ENCODE measurements around the gene SFMBT1. TPM values are rescaled to one million over a fixed set of nuclear protein-coding genes. Genes with fewer than 3 reads are reported as not detected.

The SFMBT1 gene
- polyA plus RNA-seq, 1 experiment = 2.0 TPM

DNA sequence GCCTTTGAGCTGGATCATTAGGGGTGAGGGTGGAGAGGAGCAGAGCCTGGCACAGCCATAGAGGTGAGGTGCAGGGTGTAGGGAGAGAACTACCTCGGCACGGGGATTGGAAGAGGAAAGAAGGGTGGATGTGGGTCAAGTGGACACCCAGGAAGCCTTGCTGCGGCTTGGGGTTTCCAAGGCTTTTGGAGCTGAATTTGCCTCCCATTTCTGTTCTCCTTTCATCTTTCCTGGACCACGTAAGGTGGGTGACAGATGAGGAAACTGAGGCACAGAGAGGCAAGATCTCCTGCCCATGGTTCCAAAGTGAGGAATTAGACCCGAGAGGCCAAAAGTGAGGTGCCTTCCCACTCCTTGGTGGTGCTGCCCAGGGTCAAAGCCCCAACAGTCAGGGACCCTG, 35.4 kb upstream of the SFMBT1 start:
- ChIA-PET POLR2A (no interaction called here), CTCF (interaction anchor here (1.4 to 2.0 kb wide), 2 partner anchors 8 to 9 kb away, joined by 3 to 7 read pairs; no protein-coding TSS in a partner anchor)
- Histone ChIP-seq H3K27me3 (ENCODE audit: control insufficient read depth, insufficient read depth, low read length) (no peaks in the 10 kb centered on the region), H3K27ac (ENCODE audit: low read depth, low read length) (no peak overlapping the region), H3K4me3 (ENCODE audit: low read depth, low read length) (no peak overlapping the region), H3K9me3 (ENCODE audit: control insufficient read depth, insufficient read depth, low read length) (no peaks in the 10 kb centered on the region; the same call in 1 of the 2 replicates)
- TF ChIP-seq, protein P1, sequence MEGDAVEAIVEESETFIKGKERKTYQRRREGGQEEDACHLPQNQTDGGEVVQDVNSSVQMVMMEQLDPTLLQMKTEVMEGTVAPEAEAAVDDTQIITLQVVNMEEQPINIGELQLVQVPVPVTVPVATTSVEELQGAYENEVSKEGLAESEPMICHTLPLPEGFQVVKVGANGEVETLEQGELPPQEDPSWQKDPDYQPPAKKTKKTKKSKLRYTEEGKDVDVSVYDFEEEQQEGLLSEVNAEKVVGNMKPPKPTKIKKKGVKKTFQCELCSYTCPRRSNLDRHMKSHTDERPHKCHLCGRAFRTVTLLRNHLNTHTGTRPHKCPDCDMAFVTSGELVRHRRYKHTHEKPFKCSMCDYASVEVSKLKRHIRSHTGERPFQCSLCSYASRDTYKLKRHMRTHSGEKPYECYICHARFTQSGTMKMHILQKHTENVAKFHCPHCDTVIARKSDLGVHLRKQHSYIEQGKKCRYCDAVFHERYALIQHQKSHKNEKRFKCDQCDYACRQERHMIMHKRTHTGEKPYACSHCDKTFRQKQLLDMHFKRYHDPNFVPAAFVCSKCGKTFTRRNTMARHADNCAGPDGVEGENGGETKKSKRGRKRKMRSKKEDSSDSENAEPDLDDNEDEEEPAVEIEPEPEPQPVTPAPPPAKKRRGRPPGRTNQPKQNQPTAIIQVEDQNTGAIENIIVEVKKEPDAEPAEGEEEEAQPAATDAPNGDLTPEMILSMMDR (IDR thresholded peaks at IDR 0.05; ENCODE audit: low read depth, low read length) = no peak
- no peak for DNase-seq (ENCODE audit: low read depth, low spot score)

DNA sequence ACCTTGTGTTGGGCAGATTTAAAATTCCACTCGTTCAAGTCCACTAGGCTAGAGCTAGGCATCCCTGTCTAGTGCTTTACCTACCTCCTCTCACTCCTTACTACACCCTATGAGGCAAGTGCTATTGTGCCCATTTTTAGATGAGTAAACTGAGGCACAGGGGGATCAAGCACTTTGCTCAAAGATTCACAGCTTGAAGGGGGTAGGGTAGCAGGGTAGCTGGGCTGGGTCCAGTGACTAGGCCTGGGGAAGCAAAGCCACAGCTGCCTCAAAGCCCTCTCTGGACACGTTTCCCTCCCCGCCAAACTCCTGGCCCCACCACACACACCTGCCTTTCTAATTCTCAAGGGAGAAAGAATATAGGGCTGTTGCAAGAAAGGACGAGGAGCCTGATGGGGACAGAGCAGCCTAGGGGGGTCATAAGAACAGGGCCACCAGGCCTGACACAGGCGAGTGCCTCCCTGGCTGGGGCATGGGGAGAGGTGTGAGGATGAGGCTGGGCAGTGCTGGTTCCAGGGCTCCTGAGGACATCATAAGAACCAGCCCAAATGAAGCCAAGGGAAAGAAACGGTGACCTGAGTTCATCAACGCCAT, 34.8 kb upstream of the SFMBT1 start:
- H3K27me3 ChIP-seq (ENCODE audit: control insufficient read depth, insufficient read depth, low read length) = no peaks in the 10 kb centered on the region
- CTCF ChIA-PET = interaction anchor here (2.0 kb wide), 1 partner anchor 8 kb away, joined by 7 read pairs; no protein-coding TSS in a partner anchor
- H3K9me3 ChIP-seq (ENCODE audit: control insufficient read depth, insufficient read depth, low read length) = no peaks in the 10 kb centered on the region; the same call in 1 of the 2 replicates
- no peak overlapping the region for H3K4me3 ChIP-seq (ENCODE audit: low read depth, low read length)
- POLR2A ChIA-PET = no interaction called here
- no peak overlapping the region for H3K27ac ChIP-seq (ENCODE audit: low read depth, low read length)
- TF ChIP-seq, protein P1 (IDR thresholded peaks at IDR 0.05; ENCODE audit: low read depth, low read length) = no peak
- no peak for DNase-seq (ENCODE audit: low read depth, low spot score)

DNA sequence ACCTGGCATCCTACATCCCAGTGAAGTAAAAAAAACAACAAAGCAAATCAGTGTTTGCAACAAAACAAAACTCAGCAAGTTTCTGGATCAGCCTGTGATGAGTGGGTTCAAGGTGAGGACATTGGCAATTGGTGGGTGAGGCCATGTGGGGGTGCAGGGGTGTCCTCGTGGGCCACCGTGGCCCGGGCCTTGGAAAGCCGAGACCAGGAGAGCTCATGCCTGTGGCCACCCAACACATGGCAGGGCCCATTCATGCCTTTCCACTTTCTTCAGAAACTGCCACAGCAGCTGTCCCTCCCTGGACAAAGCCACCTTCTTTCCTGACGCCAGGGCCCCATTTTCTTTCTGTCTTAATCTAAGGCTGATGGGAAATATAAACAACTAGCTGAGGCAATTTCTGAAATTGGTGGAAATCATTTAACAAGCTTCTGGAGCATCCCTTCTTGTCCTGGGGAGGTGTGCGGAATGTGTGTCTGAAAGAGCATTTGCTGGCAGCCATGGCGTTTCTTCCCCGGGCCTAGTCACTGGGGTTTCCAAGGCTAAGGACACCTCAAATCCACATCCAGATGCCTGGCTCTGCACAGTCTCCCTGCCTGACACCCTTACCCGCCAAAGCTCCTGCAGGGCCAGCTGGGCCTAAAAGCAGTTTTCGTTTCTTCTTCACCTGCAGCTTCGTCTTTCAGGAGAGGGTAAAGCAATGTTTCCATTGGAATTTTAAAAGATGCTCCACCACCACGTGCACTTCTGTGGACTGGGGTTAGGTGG, 34.1 kb upstream of the SFMBT1 start:
- Histone ChIP-seq H3K27me3 (ENCODE audit: control insufficient read depth, insufficient read depth, low read length) (no peaks in the 10 kb centered on the region), H3K4me3 (ENCODE audit: low read depth, low read length) (no peak overlapping the region), H3K9me3 (ENCODE audit: control insufficient read depth, insufficient read depth, low read length) (no peaks in the 10 kb centered on the region; the same call in 1 of the 2 replicates), H3K27ac (ENCODE audit: low read depth, low read length) (no peak overlapping the region)
- DNase-seq (ENCODE audit: low read depth, low spot score) = no peak
- TF ChIP-seq, protein P1 (IDR thresholded peaks at IDR 0.05; ENCODE audit: low read depth, low read length) = no peak
- ChIA-PET POLR2A (no interaction called here), CTCF (interaction anchor here (1.1 to 2.0 kb wide), 2 partner anchors 8 to 30 kb away, joined by 4 to 7 read pairs; no protein-coding TSS in a partner anchor)

DNA sequence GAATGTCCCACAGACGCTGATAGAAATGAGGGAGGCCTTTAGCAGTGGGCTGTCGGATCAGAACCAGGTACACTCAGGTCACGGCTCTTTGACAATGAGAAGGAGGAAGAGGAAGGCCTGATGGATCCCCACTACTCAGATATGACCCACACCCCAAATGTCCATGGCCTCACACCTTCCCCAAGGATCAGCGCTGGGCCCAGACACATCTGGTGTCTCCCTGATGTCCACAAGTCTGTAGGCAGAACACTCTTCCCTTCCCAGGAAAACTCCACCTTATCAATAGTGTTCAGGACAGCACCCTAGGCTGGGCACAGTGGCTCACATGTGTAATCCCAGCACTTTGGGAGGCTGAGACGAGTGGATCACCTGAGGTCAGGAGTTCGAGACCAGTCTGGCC, 33.3 kb upstream of the SFMBT1 start:
- no peaks in the 10 kb centered on the region for H3K27me3 ChIP-seq (ENCODE audit: control insufficient read depth, insufficient read depth, low read length)
- no peak for DNase-seq (ENCODE audit: low read depth, low spot score)
- TF ChIP-seq, protein P1 (IDR thresholded peaks at IDR 0.05; ENCODE audit: low read depth, low read length) = no peak
- ChIA-PET CTCF (interaction anchor here (1.1 kb wide), 1 partner anchor 31 kb away, joined by 4 read pairs; no protein-coding TSS in a partner anchor), POLR2A (no interaction called here)
- no peak overlapping the region for H3K4me3 ChIP-seq (ENCODE audit: low read depth, low read length)
- H3K9me3 ChIP-seq (ENCODE audit: control insufficient read depth, insufficient read depth, low read length) = no peaks in the 10 kb centered on the region; the same call in 1 of the 2 replicates
- H3K27ac ChIP-seq (ENCODE audit: low read depth, low read length) = no peak overlapping the region

DNA sequence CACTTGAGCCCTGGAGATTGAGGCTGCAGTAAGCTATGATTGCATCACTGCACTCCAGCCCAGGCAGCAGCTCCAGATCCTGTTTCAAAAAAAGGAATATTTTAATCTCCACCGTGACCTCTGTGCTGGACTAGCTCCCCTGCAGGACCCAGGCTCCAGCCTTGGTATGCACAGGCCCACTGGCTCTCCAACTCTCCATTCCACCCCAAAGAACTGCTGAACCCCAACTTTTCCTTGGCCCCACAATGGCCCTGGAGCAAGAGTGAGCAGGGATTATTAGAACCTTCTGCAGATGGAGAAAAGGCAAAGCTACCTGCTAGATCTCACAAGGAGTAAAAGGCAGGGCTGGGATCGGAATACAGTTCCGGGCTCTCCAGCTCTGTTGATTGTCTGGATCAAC, 32.8 kb upstream of the SFMBT1 start:
- H3K27ac ChIP-seq (ENCODE audit: low read depth, low read length) = no peak overlapping the region
- DNase-seq (ENCODE audit: low read depth, low spot score) = no peak
- H3K27me3 ChIP-seq (ENCODE audit: control insufficient read depth, insufficient read depth, low read length) = no peaks in the 10 kb centered on the region
- no peak overlapping the region for H3K4me3 ChIP-seq (ENCODE audit: low read depth, low read length)
- TF ChIP-seq, protein P1 (IDR thresholded peaks at IDR 0.05; ENCODE audit: low read depth, low read length) = no peak
- ChIA-PET POLR2A (no interaction called here), CTCF (no interaction called here)
- no peaks in the 10 kb centered on the region; the same call in 1 of the 2 replicates for H3K9me3 ChIP-seq (ENCODE audit: control insufficient read depth, insufficient read depth, low read length)
